ENCODE measurements around the gene PDE2A.

Gene PDE2A

DNA sequence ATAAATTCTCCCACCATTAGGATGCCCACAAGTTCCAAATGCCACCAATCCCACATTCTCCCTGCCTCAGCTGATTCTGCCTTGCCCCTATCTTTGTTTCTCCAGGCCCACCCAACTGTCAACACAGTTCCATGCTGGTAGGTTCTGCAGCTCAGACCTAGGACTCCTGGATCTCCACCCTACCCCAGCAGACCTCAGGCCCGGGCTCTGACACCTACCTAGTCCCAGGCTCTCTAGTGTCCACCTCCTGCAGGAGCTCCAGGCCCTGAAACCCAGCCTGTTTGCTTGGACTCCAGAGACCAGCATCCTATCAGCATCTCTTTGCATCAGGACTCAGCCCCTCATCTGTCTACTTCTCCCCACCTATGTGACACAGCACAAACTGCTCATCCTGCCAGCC is 86.5 kb downstream of the PDE2A start:
- DNase-seq, result no peak

DNA sequence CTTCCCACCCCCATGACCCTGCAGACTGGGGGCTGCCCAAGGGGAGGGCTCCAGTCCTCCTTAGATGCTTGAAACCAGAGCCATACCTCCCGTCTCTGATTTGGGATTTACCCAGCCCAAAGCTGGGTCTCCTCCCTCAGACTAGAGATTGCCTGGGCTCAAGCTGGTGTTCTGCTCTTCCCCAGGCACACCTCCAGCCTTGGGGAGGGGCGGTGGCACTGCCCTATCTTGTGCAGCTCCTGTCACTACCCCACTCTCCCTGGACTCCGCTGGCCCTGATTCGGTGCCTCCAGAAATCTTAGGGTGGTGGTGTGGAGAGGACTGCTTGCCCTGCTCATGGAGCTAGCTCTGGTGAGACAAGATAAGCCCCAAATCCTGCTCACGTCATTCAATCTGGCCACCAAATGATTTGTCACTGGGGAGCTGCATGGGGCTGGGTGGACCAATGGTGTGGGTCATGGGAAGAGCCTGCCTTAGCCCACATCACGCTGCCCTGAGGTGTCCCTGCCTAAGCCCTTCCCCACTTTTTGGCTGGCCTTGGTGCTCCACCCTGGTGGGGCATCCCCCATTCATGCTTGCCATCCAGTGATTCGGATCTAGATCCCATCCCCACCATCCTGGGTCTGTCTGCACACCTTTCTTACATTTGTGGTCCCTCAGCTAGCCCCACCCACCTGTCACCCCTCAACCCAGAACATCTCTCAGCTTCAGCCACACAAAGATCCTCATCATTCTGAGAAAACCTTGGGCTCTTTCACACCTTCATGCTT is 87.7 kb downstream of the PDE2A start:
- no peak for DNase-seq

DNA sequence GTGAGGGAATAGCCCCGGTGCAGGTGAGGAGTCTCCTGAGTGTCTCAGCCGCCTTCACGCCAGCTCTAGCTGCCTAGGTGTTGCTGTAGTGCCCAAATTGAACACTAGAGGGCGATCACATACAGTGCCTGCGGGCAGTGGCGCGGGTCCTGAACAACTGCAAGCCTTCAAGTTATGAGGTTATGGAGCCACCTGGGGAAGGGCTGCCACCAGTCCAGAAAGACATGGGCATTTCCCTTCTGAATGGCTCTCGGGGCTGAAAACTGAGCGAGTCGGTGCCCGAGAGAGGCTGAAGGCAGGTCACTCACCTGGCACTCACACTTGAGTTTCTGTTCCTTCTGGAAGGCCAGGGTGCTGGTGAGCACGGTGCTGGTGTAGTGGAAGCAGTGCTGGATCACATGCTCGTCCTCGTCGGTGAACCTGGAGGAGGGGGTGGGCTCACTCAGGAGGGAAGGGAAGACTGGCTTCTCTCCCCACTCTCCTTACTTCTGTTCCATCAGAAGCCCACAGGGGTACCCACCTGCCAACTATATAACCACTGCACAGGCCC is 88.4 kb downstream of the PDE2A start:
- peak; percentile 44 to 47 for DNase-seq

DNA sequence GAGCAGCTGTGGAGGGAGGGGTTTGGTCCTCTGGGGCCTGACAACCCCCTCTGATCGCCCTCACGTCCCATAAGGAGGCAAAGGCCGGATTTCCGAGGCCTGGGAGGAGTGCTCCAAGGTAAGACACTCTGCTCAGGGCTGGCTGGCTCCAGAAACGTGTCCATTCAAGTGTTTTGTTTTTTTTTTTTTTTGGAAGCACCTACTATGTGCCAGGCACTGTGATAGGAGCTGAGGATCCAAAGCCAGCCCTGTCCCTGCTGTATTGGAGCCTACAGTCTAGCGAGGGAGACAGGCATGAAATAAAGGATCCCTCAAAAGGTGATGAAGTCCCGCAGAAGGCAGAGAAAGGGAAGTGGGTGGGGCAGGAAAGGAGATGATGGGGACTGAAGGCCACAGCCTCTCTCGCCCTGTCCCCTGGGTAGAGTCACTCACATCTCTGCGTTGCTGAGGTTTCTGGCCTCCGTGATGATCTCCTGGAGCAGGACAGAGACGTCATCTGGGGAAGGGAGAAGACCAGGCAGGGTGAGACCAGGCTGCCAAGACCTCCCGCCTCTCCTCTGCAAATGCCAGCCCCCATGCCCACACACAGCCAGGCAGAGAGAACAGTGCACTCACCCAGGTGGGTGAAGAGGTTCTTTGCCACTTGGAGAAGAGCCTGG is 89.2 kb downstream of the PDE2A start:
- DNase-seq, result no peak

DNA sequence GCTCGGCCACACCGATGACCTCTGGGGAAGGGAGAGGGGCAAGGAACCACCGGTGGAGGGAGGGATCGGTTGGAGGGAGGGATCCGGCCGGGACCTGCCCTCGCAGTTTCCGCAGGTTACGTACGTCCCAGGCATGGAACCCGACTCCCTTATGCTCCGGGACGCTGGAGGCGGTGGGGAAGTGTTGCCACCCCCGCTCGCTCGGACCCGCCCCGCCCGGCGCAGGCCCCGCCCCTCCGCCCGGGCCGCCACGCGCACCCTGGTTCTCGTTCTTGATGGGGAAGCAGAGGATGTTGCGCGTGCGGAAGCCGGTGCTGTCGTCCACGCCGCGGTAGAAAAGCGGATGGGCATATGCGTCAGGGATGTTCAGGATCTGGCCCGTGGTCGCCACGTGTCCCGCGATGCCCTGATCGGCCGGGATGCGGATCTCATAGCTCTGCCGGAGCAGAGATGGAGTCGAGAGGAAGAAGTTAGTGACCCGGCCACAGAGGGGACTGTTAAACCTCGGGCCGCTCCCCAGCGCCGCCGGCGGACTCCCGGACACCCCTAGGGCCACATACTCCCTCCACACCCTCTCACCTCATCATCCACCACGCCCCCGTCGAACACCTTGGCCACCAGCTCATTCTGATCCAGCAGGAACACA is 89.8 kb downstream of the PDE2A start:
- peak; percentile 63 to 70 for DNase-seq

DNA sequence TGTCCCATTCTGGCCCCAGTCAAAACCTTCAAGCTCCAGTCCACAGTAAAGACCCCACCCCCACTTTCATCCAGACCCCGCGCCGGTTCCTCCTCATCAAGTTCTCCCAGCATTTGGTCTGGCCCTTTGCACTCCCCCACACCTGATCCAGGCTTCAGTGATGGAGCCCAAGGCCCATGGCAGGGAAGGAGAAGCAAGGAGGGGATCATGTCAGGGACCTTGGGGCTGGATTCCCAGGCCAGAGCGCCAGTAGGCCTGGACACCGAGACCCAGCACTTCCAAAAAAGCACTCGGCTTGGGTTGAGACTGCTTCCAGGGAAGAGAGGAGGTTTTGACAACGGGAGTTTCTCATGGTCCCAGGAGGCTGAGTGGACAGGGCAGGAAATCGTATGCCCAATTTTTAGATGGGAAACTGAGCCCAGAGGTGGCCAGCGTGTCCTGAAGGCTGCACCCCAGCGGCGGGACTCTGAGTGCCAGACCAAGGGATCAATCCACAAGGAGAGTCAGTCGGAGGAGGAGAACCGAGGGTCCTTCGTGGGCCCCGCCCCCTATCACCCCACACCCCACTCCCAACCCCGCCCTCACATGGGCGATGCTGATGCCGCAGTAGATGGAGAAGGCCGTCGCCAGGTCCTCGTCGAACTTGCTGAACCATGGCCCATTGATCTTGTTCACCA is 90.5 kb downstream of the PDE2A start:
- no peak for DNase-seq

DNA sequence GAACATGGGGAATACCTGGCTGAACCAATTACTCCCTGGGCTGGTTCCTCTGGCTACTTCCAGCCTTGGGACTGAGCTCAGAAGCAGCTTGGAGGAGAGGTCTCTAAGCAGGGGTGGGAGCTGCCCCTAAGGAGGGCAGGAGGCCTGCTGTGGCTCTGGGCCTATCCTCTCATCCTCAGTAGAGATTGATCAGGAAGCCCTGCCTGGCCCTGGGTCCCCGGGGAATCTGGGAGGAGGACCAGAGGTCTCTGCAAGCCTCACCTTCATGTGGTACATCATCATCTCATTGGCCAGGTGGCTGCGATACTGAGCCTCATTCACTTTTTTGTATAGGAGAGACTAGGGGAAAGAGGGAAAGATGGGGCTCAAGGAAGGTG is 91.1 kb downstream of the PDE2A start:
- DNase-seq, result no peak

DNA sequence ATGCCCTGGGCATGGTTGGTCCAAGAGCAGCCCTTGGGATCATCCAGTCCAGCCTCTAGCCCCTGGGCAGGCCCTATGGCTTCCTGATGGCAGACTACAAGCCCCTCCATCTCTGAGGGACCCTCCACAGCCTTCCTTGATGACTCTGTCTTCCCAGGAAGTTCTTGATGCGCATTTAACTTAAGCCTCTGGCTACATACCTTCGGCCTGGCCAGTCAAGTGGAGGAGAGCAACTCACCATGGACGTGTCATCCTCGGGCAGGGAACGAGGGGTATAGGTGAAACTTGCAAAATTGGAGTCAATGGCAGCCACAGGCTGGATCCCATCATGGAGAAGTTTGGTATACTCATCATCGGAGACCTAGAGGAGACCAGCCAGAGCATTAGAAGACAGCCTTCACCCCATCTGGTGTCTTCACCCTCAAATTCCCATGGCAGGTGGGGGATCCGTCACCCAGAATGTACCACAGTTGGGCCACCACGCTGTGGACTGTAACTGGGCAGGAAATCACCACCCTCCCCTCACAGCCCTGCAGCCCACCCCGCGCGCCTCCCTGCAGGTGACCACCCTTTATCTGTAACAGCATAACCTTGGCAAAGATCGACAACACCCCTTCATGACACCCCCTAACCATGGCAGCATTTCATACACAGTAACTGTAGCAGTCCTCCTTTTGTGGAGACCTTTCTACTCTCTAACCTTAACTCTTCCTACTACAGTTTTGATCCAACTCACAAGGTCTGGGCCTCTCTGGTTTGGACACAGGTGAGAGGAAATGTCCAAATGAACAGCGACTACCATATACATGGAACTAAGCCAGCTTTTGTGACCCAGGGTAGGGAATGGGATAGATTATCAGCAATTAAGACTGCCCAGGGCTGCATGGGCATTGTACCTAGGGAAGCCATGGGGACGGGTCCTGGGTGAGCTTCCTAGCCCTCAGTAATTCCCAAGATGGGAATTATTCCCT is 91.7 kb downstream of the PDE2A start:
- DNase-seq, result no peak

DNA sequence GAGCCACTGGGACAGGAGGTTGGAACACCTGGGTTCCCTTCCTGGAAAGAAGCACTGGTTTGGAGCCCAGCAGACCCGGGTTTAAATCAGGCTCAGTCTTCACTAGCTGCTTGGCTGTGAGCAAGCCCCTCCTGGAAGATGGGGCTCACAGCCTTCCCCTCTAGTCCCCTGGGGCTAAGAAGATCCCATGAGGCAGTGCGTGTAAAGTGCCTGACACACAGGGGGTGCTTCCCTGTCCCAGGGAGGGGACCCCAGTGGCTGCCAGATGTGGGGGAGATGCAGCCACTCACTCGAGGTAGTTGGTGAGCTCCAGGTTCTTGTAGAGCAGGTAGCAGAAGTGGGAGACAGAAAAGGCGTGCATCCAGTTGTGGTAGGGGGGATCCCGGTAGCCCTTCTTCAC is 93.2 kb downstream of the PDE2A start:
- no peak for DNase-seq

DNA sequence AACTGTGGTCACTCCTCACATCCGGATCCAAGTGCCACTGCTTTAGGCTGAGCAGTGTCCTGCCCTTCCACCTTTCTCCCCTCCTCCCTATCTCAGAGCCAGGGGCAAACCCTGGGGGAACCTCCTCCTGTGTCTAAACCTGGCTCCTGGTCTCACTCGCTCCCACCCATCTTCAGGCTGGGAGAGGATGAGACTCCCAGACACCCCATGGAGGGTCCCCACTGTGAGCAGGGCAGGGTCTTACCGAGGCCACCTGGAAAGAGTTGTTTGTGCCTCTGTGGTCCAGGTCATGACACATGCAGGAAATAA is 93.6 kb downstream of the PDE2A start:
- DNase-seq, result no peak

DNA sequence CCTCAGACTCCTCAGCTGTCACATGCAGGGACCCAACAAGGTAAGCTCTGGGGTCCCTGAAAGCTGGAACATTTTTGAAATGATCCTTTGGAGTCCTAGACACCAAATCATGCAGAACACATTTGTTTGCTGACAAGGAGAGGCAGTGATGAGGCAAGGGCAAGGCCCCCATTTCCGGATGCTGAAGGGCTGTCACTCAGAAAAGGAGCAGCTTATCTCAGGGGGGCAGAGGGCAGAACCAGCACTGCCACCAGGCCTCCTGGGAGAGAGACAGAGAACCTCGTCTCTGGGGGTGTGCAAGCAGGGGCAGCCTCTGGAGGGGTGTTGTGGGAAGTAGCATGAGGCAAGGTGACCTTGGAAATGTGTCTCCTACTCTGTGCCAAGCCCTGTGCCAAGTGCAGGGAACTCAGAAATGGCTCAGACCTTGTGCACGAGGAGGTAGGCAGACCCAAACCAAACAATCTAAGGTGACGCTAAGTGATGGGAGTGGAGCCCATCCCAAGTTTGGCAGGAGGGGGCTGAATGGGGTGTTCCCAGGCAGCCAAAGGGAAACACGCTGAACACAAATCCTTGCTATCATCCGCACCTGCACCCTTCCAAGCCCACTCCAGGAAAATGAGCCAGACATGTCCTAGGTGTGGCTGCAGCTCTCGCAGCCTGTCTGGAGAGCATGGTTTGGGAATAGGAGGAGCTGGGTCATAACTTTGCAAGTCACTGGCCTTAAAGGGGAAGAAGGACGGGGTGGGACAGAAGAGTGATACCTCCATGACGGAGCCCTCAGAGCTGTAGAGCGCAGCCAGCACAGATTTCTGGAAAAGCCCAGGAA is 94.2 kb downstream of the PDE2A start:
- no peak for DNase-seq

DNA sequence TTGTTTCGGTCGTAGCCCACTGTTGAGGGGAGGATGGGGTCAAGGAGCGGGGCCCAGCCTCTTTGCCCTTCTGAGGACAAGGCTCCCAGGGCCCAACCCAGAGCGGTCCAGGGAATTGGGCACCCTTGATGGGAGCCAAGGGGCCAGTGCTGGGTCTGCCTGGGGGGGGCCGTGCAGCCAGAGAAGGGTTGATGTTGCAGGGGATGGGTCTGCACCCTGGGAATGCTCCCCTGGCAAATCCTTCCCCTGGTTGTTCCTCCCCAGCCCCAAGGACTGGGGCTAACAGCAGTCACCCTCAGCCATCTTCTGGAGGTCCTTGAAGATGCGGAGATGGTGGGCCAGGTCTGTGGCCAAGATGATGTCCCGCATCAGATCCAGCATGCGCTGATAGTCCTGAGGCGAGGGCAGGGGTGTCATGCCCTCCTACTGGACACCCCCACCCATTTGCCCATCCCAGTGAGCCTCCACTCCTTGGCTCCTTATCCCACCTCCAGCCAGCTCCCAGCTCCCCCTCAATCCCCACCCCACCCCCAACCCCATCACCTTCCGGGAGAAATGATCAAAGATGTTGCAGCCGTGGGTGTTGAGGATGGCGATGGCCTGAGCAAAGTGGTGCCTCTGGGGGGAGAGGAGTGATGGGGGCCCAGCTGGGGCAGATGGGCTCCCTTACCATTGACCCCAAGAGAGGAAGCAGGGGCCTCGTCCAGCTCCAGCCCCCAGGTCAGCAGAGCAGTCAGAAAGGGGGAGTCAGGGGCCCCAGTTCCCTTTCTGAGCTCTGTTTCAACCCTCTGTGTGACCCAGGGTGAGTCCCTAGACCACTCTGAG is 95.0 kb downstream of the PDE2A start:
- DNase-seq, result no peak

DNA sequence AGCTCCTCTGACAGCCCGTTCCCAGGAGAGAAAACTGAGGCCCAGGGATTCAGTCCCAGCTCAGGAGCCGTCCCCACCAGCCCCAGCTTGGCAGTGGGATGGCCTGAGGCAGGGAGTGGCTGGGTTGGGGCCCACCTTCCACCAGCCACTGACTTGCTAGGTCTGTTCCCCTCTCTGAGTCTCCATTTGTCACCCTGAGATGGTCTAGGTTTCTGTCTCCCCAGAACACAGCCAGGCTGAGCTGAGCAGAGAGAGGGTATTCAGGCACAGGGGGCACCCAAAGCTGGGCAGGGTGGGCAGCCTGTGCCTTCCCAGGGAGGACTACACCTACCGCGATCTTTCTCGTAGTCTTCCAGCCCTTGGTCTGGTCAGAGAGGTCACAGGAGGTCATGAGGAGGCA is 95.7 kb downstream of the PDE2A start:
- no peak for DNase-seq

DNA sequence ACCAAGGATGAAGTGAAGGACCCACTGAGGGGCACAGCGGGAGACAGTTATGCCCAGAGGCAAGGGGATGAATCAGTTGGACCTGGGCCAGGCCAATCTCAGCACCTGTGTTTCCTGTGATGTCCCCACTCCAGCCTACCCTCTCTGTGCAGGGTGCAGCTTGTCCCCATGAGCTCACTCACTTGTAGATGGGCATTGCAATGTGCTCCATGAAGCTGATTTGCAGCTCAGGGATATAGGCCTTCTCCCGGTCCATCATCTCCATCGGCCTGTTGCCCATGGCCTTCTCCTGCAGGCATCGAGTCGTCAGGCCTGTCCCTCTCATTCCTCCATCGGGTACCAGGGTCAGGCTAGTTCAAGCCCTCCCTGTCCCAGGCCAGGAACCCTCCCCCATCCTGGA is 96.2 kb downstream of the PDE2A start:
- DNase-seq, result no peak

DNA sequence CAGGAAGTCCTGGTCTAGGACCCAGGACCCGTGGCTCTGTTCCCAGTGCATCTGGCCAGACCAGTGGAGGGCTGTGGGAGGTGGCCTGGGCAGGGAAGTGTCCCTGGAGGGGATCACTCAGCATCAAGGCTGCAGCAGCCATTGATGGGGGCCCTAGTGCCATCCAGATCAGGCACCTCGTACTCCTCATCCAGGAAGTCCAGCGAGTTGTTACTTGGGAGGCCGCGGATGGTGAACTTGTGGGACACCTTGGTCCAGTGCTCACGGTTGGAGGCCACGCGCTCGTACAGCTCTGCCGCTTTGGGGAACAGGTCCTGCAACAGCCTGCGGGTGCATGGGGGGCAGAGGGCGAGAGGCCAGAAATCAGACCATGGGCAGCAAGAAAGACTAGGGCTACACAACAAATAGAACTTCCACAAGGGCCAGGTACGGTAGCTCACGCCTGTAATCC is 96.9 kb downstream of the PDE2A start:
- no peak for DNase-seq

DNA sequence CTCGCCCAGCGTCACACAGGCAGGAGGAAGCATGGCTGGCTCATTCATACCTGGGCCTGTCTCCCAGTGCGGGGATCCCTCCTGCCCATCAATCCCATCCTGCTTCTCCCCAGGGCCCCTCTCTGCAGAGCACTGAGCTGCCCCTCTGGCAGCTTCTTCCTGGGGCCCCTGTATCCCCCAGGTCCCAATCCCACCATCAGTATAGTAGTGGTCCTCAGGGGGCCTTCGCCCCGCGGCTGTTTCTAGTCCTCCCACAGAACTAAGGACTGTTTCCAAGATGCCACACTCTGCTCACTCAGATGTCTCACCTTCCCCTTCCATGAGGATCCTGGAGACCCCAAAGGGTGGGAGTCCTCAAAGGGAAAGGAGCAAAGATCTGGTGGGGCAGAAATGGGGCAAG is 97.6 kb downstream of the PDE2A start:
- no peak for DNase-seq

DNA sequence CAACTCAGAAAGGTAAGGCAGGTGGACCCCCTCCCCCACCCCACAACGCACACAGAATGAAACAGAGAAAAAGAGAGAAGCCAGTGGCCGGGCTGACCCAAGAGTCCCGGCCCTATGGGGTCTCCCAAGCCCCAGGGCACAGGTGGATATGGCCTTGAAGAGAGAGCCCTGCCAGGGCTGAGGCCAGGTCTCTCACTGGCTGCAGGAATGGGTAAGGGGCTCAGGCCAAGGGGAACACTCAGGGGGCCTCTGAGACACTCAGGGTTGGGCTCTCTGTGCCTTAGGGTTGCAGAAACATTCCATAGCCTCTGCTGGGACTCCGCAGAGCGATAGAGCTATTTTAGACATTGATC is 98.0 kb downstream of the PDE2A start:
- no peak for DNase-seq

DNA sequence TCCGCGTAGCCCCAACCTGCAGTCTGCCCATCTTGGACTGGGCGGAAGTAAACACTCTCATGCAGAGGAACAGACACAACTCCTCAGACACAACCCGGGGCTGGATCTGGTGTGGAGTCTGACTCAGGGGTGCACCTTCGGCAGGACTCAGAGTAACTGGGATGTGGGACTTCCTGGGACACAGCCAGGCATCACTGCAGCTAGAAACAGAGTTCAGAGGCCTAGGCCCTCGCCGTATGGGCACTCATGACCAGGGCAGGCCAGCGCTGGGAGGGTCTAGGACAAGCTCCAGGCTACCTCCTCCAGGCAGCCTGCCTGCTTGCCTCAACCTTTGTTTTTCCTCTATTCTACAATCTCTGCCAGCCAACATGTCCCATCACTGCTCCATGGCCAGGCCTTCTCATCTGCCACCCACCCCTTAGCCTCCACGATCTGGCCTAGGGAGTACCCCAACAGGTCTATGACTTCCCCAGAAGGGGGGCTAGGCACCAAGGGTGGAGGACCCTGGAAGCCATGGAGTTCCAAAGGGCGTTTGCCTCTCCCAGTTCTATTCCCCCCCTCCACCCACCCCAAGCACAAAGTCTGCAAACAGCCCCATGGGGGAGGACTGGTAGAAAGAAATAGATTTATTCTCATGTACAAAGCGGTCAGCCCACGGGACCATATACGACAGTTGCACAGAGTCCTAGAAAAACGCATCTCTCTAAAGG is 98.5 kb downstream of the PDE2A start:
- no peak for DNase-seq

DNA sequence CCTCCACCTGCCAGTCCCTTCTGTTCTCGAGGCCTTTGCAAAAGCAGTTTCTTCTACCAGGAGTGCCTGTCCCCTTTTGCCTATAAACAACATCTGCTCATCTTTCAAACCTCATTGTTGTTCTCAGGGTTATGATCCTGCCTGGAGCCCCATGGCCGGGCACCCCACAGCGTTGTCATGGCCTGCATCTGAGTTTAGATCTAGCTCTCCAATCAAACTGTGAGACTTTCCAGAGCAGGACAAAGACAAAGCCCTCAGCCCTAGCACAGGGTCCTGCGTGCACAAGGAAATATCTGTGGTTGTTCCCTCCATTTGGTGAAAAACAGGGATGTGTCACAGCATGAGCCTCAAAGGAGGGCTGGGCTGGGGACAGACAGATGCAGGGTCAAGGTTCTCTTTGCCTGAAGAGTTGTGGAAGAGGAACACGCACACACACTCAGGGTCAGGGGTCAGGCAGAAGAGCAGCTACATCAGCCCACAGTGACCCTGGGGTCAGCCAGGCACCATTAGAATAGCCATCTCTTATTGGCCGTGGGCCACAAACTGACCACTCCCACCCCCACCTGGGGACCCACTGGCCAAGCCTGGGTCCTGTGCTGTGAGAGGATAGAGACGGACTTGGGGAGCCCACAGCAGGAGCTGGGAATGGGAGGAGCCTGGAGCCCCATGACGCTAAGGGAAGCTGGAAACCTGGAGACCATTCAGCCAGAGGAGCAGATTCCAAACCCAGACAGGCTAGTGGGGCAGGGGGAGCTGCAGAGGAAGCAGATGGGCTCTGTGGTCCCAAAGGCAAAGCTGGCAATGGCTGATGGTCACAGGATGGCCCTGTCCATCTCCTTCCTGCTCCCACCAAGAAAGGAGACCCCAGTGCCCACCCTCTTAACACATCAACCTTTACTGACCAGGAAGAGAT is 99.4 kb downstream of the PDE2A start:
- no peak for DNase-seq

Measured in stimulated activated CD4-positive, alpha-beta T cell treated with anti-CD3 and anti-CD28 coated beads, Interleukin-4, amount 100 ng/mL, for 4 hours (primary cell).